Stimulated activated CD8-positive, alpha-beta memory T cell treated with anti-CD3 and anti-CD28 coated beads, Interleukin-15, amount 100 ng/mL, for 48 hours (primary cell): ENCODE measurements around the gene PPCDC.
"Not testable (repeated sequence)": the region's sequence is repeated elsewhere in the genome, so short reads cannot be mapped to it uniquely, and the experiment has no call there.

ENCODE experiments used
- DNase-seq, 2 donors: peaks; one replicate each; pipeline ENCODE4 v3.0.0-alpha.2; 2020; ENCODE audit warnings: low read depth in 2 of 2

The PPCDC gene

GRCh38 chr15:75067123-75067830 is 43.9 kb downstream of the PPCDC start:
- DNase-seq, result peak; percentile 32 to 40

GRCh38 chr15:75068748-75069147 is 45.4 kb downstream of the PPCDC start:
- DNase-seq, result no peak

GRCh38 chr15:75069301-75069925 is 46.0 kb downstream of the PPCDC start:
- DNase-seq, result no peak

- DNase-seq, result no peak
These were observed 47.3 kb downstream of the PPCDC start for GRCh38 chr15:75070674-75071073.

- DNase-seq, result no peak
These were observed 49.8 kb downstream of the PPCDC start for GRCh38 chr15:75073197-75073596.

GRCh38 chr15:75076277-75076676 is 52.9 kb downstream of the PPCDC start:
- DNase-seq, result no peak

- not testable (repeated sequence) for DNase-seq
These were observed 54.2 kb downstream of the PPCDC start for GRCh38 chr15:75077551-75077961.

GRCh38 chr15:75081150-75081549 is 57.8 kb downstream of the PPCDC start:
- DNase-seq, result no peak

GRCh38 chr15:75082689-75083088 is 59.3 kb downstream of the PPCDC start:
- DNase-seq, result no peak

- DNase-seq, result not testable (repeated sequence)
These were observed 62.3 kb downstream of the PPCDC start for GRCh38 chr15:75085708-75086107.

- no peak for DNase-seq
These were observed 66.3 kb downstream of the PPCDC start for GRCh38 chr15:75089456-75090387.

GRCh38 chr15:75090388-75090734 is 67.0 kb downstream of the PPCDC start:
- no peak for DNase-seq

GRCh38 chr15:75091814-75092213 is 68.4 kb downstream of the PPCDC start:
- DNase-seq, result no peak

GRCh38 chr15:75094961-75095478 is 71.6 kb downstream of the PPCDC start:
- not testable (repeated sequence) for DNase-seq

- DNase-seq, result no peak
These were observed 72.2 kb downstream of the PPCDC start for GRCh38 chr15:75095594-75095993.

GRCh38 chr15:75097939-75098338 is 74.5 kb downstream of the PPCDC start:
- DNase-seq, result no peak

- no peak for DNase-seq
These were observed 75.0 kb downstream of the PPCDC start for GRCh38 chr15:75098404-75098803.
